Omental fat pad (tissue), 4 donors: Measurements from ENCODE around the gene SCAPER. TPM values are rescaled to one million over a fixed set of nuclear protein-coding genes. Genes with fewer than 3 reads are reported as not detected.

Experiments
- ATAC-seq: fragments of 150-250 bp; one replicate; pipeline ENCODE4 v1.9.1; 2016; ENCODE audit warnings: mild to moderate bottlenecking, moderate library complexity; ENCODE audit not compliant: low FRiP score
- DNase-seq: peaks from one replicate; pipeline ENCODE4 v3.0.0-alpha.2; 2019; ENCODE audit warnings: low spot score
- total RNA-seq, 4 donors: library from RNA; depleted of rRNA; stranded (reverse); fragments of >200 nt; gene quantifications; one replicate each; pipeline ENCODE4 v1.1.0, GENCODE V29; 2016
- TF ChIP-seq, protein P1 (sequence below), 3 donors: fragments of 450-650 bp; IDR thresholded peaks; one replicate each; pipeline ENCODE4 v1.5.1; 2016 to 2017; ENCODE audit warnings: antibody characterized with exemption in 3 of 3, mild to moderate bottlenecking in 3 of 3, moderate library complexity in 2 of 3

The SCAPER gene
- total RNA-seq, 4 donors from 2014 or later = 11.2 to 33.4 (median 22.6) TPM

GRCh38 chr15:76941636-76942035 is 36.5 kb upstream of the SCAPER start:
- DNase-seq (no peak), ATAC-seq (no peak)
- TF ChIP-seq, protein P1, sequence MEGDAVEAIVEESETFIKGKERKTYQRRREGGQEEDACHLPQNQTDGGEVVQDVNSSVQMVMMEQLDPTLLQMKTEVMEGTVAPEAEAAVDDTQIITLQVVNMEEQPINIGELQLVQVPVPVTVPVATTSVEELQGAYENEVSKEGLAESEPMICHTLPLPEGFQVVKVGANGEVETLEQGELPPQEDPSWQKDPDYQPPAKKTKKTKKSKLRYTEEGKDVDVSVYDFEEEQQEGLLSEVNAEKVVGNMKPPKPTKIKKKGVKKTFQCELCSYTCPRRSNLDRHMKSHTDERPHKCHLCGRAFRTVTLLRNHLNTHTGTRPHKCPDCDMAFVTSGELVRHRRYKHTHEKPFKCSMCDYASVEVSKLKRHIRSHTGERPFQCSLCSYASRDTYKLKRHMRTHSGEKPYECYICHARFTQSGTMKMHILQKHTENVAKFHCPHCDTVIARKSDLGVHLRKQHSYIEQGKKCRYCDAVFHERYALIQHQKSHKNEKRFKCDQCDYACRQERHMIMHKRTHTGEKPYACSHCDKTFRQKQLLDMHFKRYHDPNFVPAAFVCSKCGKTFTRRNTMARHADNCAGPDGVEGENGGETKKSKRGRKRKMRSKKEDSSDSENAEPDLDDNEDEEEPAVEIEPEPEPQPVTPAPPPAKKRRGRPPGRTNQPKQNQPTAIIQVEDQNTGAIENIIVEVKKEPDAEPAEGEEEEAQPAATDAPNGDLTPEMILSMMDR (IDR thresholded peaks at IDR 0.05) = no peak

GRCh38 chr15:76939715-76940114 is 34.6 kb upstream of the SCAPER start:
- ATAC-seq (no peak), DNase-seq (no peak)
- TF ChIP-seq, protein P1 (IDR thresholded peaks at IDR 0.05) = no peak

DNA sequence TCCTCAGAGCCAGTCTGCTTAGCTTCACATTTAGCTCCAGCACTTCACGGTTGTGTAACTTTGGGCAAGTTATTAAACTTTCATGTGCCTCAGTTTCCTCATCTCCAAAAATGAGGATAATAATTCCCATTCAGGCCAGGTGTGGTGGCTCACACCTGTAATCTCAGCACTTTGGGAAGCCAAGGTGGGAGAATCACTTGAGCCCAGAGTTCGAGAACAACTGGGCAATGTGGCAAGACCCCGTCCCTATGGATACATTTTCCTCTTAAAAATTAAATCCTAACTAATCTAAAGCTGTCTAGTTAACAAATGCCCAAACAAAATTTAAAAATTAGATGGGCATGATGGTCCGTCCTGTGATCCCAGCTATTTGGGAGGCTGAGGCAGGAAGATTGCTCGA is 33.6 kb upstream of the SCAPER start:
- ATAC-seq (no peak), DNase-seq (no peak)
- TF ChIP-seq, protein P1 (IDR thresholded peaks at IDR 0.05) = no peak

DNA sequence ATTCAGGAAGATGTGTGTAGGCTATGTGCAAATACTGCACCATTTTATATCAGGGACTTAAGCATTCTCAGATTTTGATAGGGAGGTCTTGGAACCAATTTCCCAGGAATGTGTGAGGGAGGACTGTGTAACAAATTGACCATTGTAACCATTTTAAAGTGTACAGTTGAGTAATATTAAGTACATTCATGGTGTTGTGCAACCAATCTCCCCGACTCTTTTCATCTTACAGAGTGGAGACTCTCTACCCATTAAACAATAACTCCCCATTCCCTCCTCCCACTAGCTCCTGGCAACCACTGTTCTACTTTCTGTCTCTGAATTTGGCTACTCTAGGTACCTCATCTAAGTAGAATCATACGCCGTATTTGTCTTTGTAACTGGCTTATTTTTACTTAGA is 31.5 kb upstream of the SCAPER start:
- no peak for ATAC-seq
- DNase-seq = no peak
- TF ChIP-seq, protein P1 (IDR thresholded peaks at IDR 0.05) = no peak

DNA sequence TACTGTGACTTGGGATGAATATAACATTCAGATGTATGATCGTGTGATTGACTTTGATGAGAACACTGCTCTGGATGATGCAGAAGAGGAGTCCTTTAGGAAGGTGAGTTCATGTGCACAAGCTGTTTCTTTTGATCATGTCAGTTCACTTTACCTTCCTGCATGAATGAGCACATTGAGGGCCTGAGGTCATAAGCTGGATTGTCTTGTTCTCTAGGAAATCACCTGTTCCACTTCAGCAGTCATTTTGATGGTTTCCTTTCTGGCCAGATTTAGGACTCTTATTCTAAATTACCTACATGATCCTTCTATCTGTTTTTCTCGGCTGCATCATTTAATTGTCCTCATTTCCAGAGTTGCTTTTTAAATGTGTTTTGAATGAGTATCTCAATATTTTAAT is 30.5 kb upstream of the SCAPER start:
- TF ChIP-seq, protein P1 (IDR thresholded peaks at IDR 0.05) = no peak
- DNase-seq (no peak), ATAC-seq (no peak)

DNA sequence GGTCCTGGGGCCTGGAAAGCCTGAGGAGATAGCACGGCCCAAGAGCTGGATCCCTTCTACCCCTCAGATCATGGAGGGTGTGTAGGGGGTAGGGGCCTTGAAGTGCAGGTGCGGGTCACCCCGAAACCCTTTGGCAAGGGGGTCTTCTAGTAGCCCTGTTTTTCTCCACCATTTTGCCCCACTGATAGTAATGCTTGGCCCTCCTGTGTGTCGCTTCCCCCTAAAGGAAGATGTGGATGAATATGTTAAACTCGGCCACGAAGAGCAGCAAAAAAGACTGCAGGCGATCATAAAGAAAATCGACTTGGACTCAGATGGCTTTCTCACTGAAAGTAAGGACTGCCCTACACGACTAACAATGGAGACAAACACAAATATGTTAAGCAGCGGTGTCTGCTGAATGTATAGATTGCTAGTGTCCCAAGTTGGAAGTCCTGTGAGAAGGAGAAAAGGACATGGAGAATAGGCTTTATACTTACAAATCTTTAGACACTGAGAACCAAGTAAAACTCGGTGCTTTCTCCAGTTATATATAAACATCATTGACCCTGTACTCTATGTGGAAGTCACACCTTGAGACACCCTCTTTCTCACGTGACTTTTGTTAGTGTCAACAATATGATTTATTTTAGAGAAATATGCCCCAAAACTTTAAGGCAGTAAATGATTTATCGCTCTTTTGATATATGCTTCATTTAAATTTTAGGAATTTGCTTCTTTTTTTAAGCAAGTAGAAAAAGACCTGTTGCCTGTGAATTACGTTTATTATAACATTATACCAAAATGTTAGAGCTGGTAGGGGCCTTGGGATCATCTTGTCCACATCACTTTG is 27.2 kb upstream of the SCAPER start:
- ATAC-seq (peak; percentile 28), DNase-seq (no peak)
- TF ChIP-seq, protein P1 (IDR thresholded peaks at IDR 0.05) = no peak
